HL-60 (cell line): ENCODE results near the gene ABCA9.

Source experiments
- CTCF ChIP-seq: IDR thresholded peaks from one replicate; pipeline ENCODE4 v1.5.1; 2011; ENCODE audit warnings: low read length, control low read depth, inconsistent platforms; ENCODE audit not compliant: insufficient read depth
- GABPA ChIP-seq: IDR thresholded peaks from 2 replicates; pipeline ENCODE4 v1.6.1; 2012; ENCODE audit warnings: low read depth
- POLR2AphosphoS5 ChIP-seq: IDR thresholded peaks from 2 replicates; pipeline ENCODE4 v1.6.1; 2012; ENCODE audit warnings: low read depth
- SPI1 ChIP-seq: IDR thresholded peaks from 2 replicates; pipeline ENCODE4 v1.6.1; 2012; ENCODE audit warnings: low read depth, mild to moderate bottlenecking, borderline replicate concordance
- TF ChIP-seq, protein P1 (sequence below): IDR thresholded peaks from 2 replicates; pipeline ENCODE4 v1.6.1; 2012; ENCODE audit warnings: low read depth; ENCODE audit not compliant: insufficient replicate concordance

- no peak for TF ChIP-seq CTCF
- no peak for TF ChIP-seq SPI1
- TF ChIP-seq POLR2AphosphoS5 = no peak
- TF ChIP-seq, protein P1, sequence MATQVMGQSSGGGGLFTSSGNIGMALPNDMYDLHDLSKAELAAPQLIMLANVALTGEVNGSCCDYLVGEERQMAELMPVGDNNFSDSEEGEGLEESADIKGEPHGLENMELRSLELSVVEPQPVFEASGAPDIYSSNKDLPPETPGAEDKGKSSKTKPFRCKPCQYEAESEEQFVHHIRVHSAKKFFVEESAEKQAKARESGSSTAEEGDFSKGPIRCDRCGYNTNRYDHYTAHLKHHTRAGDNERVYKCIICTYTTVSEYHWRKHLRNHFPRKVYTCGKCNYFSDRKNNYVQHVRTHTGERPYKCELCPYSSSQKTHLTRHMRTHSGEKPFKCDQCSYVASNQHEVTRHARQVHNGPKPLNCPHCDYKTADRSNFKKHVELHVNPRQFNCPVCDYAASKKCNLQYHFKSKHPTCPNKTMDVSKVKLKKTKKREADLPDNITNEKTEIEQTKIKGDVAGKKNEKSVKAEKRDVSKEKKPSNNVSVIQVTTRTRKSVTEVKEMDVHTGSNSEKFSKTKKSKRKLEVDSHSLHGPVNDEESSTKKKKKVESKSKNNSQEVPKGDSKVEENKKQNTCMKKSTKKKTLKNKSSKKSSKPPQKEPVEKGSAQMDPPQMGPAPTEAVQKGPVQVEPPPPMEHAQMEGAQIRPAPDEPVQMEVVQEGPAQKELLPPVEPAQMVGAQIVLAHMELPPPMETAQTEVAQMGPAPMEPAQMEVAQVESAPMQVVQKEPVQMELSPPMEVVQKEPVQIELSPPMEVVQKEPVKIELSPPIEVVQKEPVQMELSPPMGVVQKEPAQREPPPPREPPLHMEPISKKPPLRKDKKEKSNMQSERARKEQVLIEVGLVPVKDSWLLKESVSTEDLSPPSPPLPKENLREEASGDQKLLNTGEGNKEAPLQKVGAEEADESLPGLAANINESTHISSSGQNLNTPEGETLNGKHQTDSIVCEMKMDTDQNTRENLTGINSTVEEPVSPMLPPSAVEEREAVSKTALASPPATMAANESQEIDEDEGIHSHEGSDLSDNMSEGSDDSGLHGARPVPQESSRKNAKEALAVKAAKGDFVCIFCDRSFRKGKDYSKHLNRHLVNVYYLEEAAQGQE = no peak
- TF ChIP-seq GABPA = no peak
Measured at GRCh38 chr17:69015631-69016030, 45.1 kb downstream of the ABCA9 start.
